GM15510 (cell line): ENCODE measurements around the gene PDIA3.

ENCODE experiments used
- POLR2A ChIP-seq: IDR thresholded peaks from 3 replicates; pipeline ENCODE4 v1.6.1; 2011; ENCODE audit warnings: borderline replicate concordance; ENCODE audit not compliant: insufficient read length; ENCODE audit errors: extremely low read depth

PDIA3 gene

DNA sequence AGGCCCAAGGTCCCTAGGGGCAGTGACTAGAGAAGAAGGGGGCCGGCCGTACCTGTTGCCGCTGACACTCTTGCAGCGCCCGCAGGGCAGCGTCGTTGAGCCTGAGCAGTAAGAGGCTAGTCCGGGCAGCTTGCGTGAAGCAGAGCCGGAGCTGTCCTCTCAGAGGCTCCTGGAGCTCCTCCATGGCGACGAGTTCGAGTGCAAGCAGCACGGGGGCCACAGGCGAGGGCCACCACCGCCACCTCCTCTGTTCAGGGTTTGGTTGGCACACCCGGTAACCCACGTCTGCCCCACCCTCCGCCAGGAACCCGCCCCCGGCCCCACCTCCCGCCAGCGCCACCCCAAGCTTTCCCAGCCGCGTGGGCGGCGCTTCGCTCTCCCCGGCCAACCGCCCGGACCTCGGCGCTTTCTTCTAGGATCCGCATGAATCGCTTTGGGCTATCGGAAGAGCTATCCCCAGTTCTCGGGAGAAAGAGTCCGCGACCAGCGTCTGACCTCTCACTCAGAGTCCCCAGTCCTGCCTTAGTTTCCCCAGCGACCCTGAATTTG, 30.6 kb downstream of the PDIA3 start, which contains the start of gene ELL3:
ELL3 (minus strand) TSS at position 249 of the 549 bp plus-strand sequence; CDS start at position 184, 65 bp downstream.
- peak; percentile 29 for TF ChIP-seq POLR2A

DNA sequence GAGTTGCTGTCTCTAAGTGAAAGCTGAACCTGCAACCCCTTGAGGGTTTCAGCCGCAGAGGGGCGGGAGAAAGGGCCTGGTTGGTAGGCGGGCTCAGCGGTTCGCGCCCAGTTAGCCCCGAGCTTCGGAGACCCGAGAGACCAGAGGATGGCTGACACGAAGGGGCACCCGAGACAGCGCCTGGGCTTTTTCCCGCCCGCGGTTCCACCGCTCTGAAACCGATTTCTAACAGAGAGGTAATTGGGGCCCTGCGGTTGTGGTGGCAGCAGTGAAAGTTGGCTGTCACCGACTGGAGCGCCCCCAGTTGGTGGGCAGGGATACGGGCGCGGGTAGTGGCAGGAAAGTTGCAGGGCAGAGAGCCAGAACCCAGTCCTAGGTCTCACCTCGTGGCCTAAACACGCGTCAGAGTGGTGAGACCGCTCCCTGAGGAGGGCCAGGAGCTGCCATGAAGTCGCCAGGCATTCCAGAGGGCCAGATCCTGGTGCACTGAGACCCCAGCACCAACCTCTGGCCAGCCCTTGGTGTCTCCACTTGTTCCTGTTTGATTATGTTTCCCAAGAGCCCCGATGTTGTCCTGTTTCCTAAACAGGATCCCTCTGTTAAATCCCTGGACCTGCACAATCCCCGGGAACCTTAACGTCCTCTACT, 31.2 kb downstream of the PDIA3 start:
- peak; percentile 21 for TF ChIP-seq POLR2A

DNA sequence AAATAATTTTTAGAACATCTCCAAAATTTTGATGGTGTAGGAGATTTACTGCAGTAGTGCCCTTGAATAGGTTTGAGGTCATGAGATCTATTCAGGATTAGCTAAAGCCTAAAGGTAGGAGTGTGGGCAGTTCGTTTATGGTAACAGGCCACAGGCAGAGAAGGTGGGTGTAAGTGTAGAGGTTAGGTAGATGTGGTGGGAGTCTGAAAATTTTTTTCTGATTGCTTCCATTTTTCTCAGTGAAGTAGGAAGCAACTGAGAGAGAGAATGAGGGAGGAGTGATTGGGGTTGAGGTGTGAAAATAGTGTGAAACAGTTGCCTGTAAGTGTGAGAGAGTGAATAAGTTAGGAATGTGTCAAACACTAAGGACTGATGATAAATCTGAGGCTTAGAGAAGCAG, 32.8 kb downstream of the PDIA3 start:
- TF ChIP-seq POLR2A, result no peak

DNA sequence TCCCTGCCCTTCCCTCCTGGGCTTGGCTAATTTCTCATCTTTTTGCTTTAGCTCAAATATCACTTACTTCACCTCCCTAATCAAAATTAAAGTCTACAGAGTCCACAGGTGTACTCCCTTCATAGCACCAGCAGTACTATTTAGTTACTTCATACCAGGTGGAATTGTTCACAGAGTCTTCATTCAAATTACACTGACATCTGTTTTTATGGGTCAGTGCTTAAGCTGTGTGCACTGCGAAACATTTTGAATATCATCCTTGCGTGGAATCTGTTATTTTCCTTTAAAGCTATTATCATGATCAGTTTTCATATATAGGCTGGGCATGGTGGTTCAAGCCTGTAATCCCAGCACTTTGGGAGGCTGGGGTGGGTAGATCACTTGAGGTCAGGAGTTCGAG, 43.2 kb downstream of the PDIA3 start:
- no peak for TF ChIP-seq POLR2A

DNA sequence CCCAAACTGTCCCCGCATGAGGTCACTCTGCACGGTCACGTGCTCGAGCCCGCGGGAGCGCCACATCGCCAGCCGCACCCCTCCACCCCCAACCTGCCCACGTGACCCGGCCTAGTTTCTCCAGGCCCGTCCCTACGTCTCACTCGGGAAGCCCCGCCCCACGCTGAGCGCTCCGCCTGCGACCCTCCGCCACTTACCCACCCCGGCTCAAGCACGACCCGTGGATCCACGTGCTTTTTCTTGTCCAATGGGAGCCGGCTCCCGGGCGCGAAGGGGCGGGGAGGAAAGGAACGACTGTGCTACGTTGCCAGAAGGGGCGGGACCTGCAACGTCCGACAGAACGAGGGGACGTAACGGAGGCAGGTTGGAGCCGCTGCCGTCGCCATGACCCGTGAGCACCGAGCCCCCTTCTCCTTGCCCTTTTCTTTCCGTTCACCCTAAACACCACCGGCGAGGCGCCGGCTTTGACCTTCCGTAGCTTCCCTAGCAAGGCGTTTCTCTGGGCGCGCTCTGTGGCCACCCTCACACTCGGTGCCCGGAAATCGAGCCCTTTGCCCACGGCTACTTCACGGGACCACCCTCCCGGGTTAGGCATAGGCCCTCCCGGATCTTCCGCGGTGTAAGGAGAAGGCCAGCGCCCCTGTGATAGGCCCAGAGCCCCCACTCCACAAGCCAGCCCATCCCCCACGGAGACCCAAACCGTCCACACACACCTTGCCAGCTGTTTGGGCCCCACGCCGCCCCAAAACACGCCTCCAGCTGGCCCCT, 45.9 kb downstream of the PDIA3 start, which contains the start of gene SERF2:
SERF2 (plus strand) TSS at position 328 of the 768 bp plus-strand sequence; CDS start at position 385, 57 bp downstream.
- peak; percentile 94 for TF ChIP-seq POLR2A

DNA sequence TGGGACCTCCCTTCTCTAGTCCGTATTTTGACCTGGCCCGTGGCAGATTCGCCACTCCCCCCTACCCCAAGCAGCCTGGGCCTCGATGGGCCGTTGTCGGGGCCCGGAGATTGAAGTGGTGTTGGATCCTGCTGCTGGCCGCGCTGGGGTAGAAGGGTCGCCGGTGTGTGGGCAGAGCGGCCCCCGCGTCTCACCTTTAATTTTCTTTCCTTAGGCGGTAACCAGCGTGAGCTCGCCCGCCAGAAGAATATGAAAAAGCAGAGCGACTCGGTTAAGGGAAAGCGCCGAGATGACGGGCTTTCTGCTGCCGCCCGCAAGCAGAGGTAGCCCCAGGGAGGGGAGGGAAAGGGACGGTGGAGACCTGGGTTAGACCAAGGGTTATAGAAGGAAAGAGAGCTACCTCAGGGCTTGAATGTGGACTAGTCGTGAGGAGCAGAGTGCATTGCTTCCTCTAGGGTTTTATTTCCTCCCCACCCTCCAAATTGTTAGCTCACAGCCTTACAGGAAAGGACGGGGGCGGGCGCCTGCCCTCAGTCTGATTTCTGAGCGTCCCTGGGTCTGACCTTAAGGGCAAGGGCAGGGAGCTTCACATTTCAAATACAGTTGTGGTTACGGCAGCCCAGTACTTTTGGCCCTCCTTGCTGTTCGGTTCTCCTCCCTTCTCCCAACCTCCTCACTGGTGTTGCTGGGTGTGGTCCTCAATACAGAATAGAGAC, 46.7 kb downstream of the PDIA3 start:
- TF ChIP-seq POLR2A, result no peak

DNA sequence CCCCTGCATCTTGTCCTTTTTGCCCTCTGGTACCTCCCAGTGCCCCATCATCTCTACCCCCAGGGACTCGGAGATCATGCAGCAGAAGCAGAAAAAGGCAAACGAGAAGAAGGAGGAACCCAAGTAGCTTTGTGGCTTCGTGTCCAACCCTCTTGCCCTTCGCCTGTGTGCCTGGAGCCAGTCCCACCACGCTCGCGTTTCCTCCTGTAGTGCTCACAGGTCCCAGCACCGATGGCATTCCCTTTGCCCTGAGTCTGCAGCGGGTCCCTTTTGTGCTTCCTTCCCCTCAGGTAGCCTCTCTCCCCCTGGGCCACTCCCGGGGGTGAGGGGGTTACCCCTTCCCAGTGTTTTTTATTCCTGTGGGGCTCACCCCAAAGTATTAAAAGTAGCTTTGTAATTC, 47.4 kb downstream of the PDIA3 start:
- no peak for TF ChIP-seq POLR2A

DNA sequence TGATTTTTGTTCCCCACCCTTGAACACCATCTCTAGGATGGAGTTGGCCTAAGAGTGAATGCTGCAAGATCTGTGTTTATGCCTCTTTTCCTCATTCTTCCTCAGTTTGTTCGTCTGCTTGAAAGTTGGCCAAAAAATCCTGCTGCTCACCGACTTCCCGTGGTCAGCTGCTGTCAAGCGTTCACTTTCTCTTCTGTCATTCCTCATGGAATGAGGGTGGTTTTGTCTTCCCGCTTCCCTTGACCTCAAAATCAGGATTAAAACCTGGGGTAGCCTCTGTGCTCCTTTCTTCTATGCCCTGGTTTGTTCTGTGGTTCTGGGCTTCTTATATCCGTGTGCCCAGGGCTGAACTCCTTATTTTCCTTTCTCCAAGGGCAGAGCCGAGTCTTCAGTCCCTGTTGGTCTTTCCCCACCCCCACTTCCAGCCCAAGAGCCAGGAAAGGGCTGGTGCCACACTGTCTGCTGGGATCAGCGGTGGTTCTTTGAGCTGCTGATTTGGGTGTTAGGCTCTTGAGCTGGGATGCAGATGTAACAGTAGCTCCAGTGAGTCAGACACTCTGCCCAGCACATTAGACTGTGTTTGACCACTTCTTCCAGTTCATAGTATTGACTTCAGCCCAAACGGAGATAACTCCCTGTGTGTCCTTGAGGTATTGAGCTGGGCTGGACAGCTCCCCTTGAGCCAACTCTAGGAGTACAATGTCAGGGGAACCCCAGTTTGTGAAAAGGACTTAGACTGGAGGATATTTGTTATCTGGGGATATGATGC, 48.2 kb downstream of the PDIA3 start:
- TF ChIP-seq POLR2A, result no peak

DNA sequence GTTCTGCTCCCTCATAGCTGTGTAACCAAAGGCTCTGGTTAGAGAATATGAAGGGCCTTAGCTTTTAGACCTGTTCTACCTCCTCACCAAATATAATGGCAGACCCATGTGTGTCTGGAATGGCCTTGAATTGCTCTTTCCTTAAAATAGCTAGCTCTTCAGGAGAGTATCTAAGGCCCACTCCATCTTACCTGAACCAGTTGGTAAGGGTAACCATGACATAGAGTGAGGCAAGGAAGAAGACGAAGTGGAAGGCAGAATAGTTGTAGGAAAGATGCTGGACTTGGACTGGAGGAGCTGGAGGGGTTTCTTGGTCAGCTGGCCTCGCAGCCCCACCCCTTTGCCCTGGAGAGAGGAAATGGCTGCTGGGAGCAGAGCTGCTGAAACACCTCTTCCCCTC, 49.0 kb downstream of the PDIA3 start:
- TF ChIP-seq POLR2A, result no peak

DNA sequence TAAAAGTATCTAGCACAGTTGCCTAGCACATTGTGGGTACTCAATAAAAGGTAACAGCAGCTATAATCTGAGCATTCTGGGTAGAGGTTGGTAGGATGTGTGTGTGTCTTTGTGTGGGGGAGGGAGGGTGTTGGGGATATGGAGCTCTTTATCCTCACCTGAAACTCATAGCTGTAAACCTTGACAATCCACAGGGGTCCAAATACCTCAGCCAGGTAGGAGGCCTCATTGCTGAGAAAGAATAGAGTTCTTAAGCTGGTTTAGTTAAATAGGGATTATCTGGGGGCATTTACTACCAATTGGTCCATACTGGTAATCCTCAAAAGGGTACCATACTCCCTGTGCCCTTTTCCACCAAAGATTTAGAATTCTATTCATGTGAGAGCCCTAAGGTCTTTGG, 49.8 kb downstream of the PDIA3 start:
- TF ChIP-seq POLR2A, result no peak

DNA sequence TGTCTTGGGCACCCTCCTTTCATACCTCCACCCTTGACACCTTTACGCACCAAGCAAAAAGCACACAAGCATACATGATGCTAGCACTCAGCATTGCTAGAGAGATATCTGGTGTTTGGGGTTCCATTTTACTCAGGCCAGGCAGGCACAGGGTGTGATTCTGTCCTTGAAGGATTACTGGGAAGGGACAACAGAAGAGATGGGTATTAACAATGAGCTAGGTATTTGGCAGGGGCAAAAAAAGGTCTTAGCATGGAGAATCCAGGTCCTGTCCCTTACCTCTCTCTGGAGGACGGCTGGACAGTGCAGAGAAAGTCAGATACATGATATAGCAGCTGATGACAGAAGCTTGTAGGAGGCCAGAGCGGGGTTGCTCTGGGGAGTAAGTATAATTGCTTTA, 50.3 kb downstream of the PDIA3 start:
- no peak for TF ChIP-seq POLR2A

DNA sequence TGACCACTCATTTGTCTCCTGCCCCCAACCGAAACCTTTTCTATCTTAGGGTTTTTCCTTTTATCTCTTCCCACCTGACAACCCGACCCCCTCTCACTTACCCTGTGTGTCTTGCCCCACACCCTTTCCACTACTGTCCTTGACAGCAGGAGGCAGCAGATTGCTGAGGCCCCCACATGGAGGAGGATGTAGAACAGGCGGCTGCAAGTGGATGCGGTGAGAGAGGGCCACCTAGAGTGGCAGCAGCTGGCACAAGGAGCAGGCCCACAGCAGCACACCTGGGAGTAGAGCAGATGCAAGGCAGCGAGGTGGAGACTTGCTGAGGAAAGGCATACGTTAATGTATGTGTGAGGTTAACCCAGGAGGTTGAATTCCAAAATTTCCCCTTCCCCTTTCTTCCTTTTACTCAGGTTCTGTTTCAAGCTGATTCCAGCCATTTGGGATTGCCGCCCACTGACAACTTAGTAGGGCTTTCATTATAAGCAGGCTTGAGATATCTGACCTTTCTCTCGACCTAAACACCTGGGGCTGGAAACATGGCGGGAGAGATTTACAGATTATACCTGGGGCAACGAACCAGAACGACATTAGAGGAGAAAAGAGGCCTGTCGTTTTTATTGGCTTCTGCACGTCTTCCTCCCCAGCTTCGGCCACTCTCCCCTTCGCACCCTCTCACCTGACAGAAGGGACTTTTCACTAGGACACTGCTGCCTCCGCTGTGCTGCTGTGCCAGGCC, 53.1 kb downstream of the PDIA3 start:
- no peak for TF ChIP-seq POLR2A

DNA sequence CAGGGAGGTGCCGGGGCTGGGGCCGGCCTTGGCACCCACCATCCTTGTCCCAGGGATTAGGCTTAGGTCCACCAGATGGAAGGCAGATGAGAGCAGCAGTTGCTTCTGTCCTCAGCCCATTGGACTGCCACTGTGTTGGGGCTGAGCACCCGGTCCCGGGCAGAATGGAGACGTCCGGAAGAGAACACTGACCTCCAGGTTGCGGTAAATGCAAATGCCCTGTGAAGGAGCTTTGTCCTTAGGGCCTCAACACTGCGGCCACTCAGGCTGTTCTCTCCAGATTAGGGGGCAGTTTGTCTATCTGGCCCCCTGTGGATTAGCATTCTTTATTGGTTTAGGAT, 53.7 kb downstream of the PDIA3 start, which contains the start of gene SERINC4:
SERINC4 (minus strand) TSS at position 276 of the 341 bp plus-strand sequence; CDS start at position 42, 234 bp downstream.
- no peak for TF ChIP-seq POLR2A

DNA sequence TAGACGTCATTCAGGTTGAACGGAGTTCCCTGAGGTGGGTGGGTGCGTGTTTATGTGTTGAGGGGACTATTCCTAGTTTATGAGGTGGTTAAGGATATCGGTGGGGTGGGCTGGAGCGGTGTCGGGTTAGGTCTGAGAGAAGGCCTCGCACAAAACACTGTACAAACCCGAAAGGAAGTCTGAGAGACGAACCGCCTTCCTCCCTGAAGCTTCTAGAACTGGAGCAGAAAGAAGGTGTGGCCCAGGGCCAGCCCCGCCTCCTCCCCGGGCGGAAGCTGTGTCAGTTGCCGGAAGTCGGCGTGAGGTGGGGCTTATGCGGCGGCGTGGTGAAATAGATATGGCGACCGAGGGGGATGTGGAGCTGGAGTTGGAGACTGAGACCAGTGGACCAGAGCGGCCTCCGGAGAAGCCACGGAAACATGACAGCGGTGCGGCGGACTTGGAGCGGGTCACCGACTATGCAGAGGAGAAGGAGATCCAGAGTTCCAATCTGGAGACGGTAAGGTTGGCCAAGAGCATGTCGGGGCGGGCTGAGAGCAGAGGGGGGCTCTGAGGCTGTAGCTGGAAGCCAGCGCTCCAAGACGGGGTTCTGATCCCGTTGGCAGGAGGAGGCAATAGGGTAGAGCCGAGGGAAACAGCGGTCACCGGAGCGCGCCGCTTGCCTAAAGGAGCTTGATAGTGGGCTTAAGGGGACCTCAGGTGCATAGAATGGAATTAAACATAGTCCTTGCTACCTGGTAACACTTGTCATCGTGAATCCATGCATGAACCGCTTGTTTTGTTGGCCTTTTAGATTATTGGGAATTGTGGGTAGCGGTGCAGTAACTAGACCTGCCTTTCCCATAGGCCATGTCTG, 54.3 kb downstream of the PDIA3 start, which contains the start of gene HYPK:
HYPK (plus strand) TSS at position 314 of the 856 bp plus-strand sequence; CDS start at position 338, 24 bp downstream.
- peak; percentile 68 for TF ChIP-seq POLR2A
